Sigmoid colon (tissue), 4 donors: Measurements from ENCODE around the gene UBR3.
"Not testable (repeated sequence)": the region's sequence is repeated elsewhere in the genome, so short reads cannot be mapped to it uniquely, and the experiment has no call there.

Experiments
- POLR2A ChIP-seq, 2 donors: fragments of 450-650 bp; IDR thresholded peaks; one replicate each; pipeline ENCODE4 v1.6.1; 2016; ENCODE audit warnings: antibody characterized with exemption in 2 of 2, mild to moderate bottlenecking in 2 of 2, moderate library complexity in 2 of 2
- POLR2AphosphoS5 ChIP-seq, 4 donors: sonication (generic); formaldehyde crosslinking; IDR thresholded peaks; one replicate each; pipeline ENCODE4 v1.6.1; 2017; ENCODE audit warnings: antibody characterized with exemption in 4 of 4
- TF ChIP-seq, protein P1 (sequence below), 4 experiments: fragments of 450-650 bp in 3 of 4; fragments of 200-600 bp in 1 of 4; IDR thresholded peaks; one replicate each; pipeline ENCODE4 v1.5.1; 2016 to 2019; ENCODE audit warnings: antibody characterized with exemption in 4 of 4, mild to moderate bottlenecking in 3 of 4, moderate library complexity in 2 of 4

DNA sequence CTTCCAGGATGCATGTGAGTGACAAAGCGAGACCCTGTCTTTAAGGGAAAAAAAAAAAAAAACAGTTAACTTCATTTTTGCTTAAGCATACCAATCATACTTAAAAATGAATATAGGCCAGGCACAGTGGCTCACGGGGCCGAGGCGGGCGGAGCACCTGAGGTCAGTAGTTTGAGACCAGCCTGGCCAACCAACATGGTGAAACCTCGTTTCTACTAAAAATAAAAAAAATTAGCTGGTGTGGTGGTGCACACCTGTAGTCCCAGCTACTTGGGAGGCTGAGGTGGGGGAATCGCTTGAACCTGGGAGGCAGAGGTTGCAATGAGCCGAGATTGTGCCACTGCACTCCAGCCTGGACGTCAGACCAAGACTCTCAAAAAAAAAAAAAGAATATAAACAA, 44.1 kb downstream of the UBR3 start:
- TF ChIP-seq POLR2A, POLR2AphosphoS5 (IDR thresholded peaks at IDR 0.05): not testable (repeated sequence)
- TF ChIP-seq, protein P1, sequence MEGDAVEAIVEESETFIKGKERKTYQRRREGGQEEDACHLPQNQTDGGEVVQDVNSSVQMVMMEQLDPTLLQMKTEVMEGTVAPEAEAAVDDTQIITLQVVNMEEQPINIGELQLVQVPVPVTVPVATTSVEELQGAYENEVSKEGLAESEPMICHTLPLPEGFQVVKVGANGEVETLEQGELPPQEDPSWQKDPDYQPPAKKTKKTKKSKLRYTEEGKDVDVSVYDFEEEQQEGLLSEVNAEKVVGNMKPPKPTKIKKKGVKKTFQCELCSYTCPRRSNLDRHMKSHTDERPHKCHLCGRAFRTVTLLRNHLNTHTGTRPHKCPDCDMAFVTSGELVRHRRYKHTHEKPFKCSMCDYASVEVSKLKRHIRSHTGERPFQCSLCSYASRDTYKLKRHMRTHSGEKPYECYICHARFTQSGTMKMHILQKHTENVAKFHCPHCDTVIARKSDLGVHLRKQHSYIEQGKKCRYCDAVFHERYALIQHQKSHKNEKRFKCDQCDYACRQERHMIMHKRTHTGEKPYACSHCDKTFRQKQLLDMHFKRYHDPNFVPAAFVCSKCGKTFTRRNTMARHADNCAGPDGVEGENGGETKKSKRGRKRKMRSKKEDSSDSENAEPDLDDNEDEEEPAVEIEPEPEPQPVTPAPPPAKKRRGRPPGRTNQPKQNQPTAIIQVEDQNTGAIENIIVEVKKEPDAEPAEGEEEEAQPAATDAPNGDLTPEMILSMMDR (IDR thresholded peaks at IDR 0.05), result not testable (repeated sequence)
